ENCODE measurements around the gene SH2D2A.
A peak's percentile ranks its signal among the peaks of the same experiment; 100 is the strongest.

DNA sequence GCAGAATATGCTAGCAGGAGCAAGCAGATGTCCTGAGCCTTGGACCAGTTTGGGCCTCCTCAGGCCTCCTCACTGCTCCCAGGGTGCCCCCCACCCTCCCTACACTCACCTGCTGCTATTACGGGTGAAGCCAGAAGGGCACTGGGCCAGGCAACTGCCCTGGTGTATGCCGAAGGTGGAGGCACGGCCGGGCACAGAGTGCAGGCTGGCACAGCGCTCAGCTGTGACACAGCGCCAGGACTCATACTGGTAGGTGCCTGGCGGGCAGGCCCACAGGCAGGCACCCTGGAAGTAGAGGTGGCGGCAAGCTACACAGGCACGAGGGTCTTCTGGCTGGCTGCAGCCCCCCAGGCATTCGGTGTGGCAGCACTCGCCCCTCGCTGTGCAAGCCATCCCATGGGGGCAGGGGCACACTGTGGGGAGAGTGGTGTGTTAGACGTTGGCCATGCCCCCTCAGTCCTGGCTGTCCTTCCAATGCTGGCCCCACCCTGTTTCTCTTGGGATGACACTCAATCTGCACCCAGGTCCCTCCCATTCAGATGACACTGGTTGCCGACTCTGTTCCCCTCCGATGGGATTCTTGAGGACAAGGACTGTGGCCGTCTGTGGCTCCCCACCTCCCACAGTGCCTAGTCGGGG, 35.2 kb upstream of the SH2D2A start:
- TF ChIP-seq SMC3 (IDR thresholded peaks at IDR 0.05; ENCODE audit: low read depth, low read length) (no peak), POLR2AphosphoS5 (IDR thresholded peaks at IDR 0.05; ENCODE audit: low read depth, low read length) (no peak), RAD21 (IDR thresholded peaks at IDR 0.05; ENCODE audit: low read length) (0 out of 2 replicates have a peak, but pooled peaks have one; percentile 5), FOSL2 (IDR thresholded peaks at IDR 0.05; ENCODE audit: borderline replicate concordance, low read depth) (no peak), NRF1 (IDR thresholded peaks at IDR 0.05; ENCODE audit: low read depth, low read length) (no peak), GABPA (IDR thresholded peaks at IDR 0.05; ENCODE audit: low read depth) (no peak)
